Suppressor macrophage (primary cell): Measurements from ENCODE around the gene C2orf80.
"Not testable (repeated sequence)": the region's sequence is repeated elsewhere in the genome, so short reads cannot be mapped to it uniquely, and the experiment has no call there.

ENCODE experiments used
- DNase-seq, 4 experiments: peaks; one replicate each; pipeline ENCODE4 v3.0.0-alpha.2; 2020 to 2022
- total RNA-seq, 17 experiments: gene quantifications; one replicate each; lab custom pipeline; 2026; ENCODE audit warnings: mixed read lengths in 6 of 17, inconsistent platforms in 3 of 17; lab: John Stamatoyannopoulos, UW

C2orf80 gene
- 0 to 0.55 (median 0) reads per million in 17 experiments for total RNA-seq

- no peak for DNase-seq
These were observed at the start of gene C2orf80 for GRCh38 chr2:208189810-208190503. Gene C2orf80 (minus strand): TSS chr2:208190030. CDS start chr2:208186986, 3,044 bp downstream.

GRCh38 chr2:208235860-208236259 is 46.0 kb upstream of the C2orf80 start:
- no peak for DNase-seq

DNA sequence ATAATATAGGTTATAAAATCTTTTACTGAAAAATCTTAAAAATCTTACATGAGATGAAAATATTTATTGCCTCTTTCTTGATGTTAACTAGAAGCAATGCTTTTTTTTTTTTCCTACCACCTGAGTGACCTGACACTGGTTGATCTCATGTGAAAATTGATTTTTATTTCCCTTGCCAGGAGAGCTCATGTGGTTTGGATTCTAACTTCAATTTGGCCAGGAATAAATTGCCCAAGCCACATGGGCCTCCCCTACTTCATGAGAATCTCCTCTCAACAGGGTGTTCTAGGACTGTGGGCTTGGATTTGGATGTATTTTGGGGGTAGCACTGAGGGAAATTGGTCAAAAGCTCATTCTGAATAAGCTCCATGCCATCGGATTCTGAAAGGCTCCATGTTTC is 45.0 kb upstream of the C2orf80 start:
- DNase-seq, result no peak

GRCh38 chr2:208228476-208228875 is 38.6 kb upstream of the C2orf80 start:
- no peak for DNase-seq

GRCh38 chr2:208227581-208228232 is 37.9 kb upstream of the C2orf80 start:
- no peak for DNase-seq

GRCh38 chr2:208224802-208225201 is 35.0 kb upstream of the C2orf80 start:
- no peak for DNase-seq

DNA sequence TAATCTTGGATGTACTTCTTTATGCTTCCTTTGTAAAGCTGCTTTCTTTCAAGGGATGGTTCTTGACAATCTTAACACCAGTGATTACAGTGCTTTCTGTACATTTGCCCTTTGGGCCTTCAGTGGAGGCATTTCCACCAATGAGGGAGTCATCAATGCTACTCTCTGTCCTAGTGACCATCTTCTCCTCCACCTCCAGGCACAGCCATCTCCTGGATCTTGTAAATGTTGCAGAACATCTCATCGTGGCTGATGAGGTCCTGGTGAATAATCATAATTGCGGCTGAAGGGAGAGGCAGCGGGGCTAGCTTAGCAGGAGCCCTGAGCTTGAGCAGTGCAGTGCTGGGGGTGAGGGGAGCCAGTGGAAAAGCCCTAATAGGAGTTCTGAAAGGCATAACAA is 32.5 kb upstream of the C2orf80 start:
- DNase-seq, result peak in 1 of 4 experiments; percentile 7

- DNase-seq, result not testable (repeated sequence)
These were observed 32.0 kb upstream of the C2orf80 start for GRCh38 chr2:208221873-208222272.

GRCh38 chr2:208210688-208211451 is 21.0 kb upstream of the C2orf80 start:
- DNase-seq, result no peak

- DNase-seq, result no peak
These were observed 18.7 kb upstream of the C2orf80 start for GRCh38 chr2:208208335-208209085.

GRCh38 chr2:208207769-208208168 is 17.9 kb upstream of the C2orf80 start:
- peak in 1 of 4 experiments; percentile 13 for DNase-seq

- no peak for DNase-seq
These were observed 14.3 kb upstream of the C2orf80 start for GRCh38 chr2:208204166-208204565.

DNA sequence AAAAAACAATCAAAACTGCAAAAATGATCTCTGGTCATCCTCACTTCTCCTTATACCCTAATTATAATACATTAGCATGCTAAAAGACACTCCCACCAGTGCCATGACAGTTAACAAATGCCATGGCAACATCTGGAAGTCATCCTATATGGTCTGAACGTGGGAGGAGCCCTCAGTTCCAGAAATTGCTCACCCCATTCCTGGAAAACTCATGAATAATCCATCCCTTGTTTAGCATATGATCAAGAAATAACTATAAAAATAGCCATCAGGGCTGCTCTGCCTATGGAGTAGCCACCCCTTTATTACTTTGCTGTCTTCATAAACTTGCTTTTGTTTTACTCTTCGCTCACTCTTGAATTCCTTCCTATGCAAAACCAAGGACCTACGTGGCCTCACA is 5.7 kb upstream of the C2orf80 start:
- DNase-seq, result no peak

DNA sequence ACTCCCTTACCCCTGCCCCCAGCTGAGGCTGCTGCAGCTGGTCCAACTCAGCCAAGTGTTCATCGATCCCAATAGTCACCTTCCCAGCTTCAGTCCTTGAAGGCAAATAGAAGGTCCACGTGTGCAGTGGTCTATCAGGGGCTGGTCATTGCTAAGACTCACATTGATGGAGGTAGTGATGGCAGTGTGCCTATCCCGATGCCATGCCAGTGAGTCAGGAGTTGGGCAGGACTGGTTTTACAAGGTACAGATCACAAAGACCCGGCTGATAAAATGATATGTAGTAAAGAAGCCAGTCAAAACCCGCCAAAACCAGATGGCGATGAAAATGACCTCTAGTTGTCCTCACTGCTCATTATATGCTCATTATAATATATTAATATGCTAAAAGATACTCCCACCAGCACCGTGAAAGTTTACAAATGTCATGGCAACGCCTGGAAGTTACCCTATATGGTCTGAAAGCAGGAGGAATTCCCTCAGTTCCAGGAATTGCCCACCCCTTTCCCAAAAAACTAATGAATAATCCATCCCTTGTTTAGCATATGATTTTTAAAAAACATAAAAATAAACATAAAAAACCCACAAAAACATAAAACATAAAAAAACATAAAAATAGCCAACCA is 2.9 kb upstream of the C2orf80 start:
- DNase-seq, result no peak

GRCh38 chr2:208189069-208189809 is 591 bp downstream of the C2orf80 start:
- DNase-seq, result no peak

DNA sequence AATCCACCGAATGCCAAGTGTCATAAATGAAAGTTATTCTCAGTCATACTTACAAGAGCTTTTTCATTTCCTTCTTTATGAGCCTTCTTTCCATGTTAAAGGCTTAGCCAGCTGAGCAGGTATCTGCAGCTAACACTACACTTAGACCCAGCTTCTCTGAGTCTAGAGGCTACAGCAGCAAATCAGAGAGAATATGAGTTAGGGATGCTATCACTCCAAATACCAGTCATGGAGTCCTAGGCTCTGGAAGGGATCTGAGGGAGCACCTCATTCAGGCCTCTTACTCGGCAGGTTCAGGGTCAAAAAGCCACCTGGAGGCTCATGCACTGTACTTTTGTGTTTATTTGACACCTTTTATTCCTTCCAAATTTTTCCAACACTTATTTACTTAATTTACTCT is 2.9 kb downstream of the C2orf80 start:
- no peak for DNase-seq

DNA sequence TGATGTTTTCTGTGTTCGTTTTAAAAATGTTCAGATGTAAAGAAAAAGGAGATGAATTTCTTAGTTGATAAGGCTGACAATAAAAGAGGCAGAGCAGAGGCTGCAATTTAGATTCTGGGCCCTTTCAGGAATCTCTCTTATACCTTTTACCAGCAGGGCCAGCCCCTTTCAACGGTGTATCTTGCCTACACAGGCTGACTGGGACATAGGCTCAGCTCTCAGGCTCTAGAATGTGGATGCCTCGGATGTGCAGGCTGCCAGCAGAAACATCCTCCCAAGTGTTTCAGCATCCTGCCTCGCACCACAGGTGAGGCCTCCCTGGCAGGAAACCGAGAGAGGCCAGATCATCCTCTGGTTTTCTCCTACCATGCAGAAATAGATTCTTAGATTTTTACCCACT is 3.4 kb downstream of the C2orf80 start:
- DNase-seq, result no peak

- DNase-seq, result peak in 3 of 4 experiments; percentile 18 to 52 (median 29)
These were observed 5.7 kb downstream of the C2orf80 start for GRCh38 chr2:208183972-208184705.

GRCh38 chr2:208183526-208183925 is 6.3 kb downstream of the C2orf80 start:
- peak in 3 of 4 experiments; percentile 12 to 48 (median 32) for DNase-seq

GRCh38 chr2:208182835-208183234 is 7.0 kb downstream of the C2orf80 start:
- peak in 3 of 4 experiments; percentile 12 to 32 (median 19) for DNase-seq
